RKO (cell line): Measurements from ENCODE around the gene PDZD4.

Experiments used
- DNase-seq: peaks from one replicate; pipeline ENCODE4 v3.0.0-alpha.2; 2016; ENCODE audit warnings: low spot score

PDZD4 gene

GRCh38 chrX:153770601-153771414 lies 59.5 kb downstream of the PDZD4 start:
- DNase-seq: no peak

GRCh38 chrX:153769865-153770600 lies 60.3 kb downstream of the PDZD4 start:
- no peak for DNase-seq

GRCh38 chrX:153769158-153769864 lies 61.0 kb downstream of the PDZD4 start:
- DNase-seq: no peak

- no peak for DNase-seq
Measured at GRCh38 chrX:153768311-153769157, 61.8 kb downstream of the PDZD4 start.

GRCh38 chrX:153767674-153768055 lies 62.7 kb downstream of the PDZD4 start:
- DNase-seq: no peak

- DNase-seq: no peak
Measured at GRCh38 chrX:153766871-153767673, 63.3 kb downstream of the PDZD4 start.

- DNase-seq: peak; percentile 80
Measured at GRCh38 chrX:153766098-153766817, 64.1 kb downstream of the PDZD4 start.

GRCh38 chrX:153765138-153766079 lies 64.9 kb downstream of the PDZD4 start:
- DNase-seq: peak; percentile 45

GRCh38 chrX:153764786-153765137 lies 65.6 kb downstream of the PDZD4 start:
- DNase-seq: no peak

GRCh38 chrX:153763989-153764755 lies 66.2 kb downstream of the PDZD4 start, which contains the start of gene PLXNB3:
Gene PLXNB3, plus strand, starts transcription at chrX:153764249. Its CDS starts 1,287 bp downstream, at chrX:153765536.
- DNase-seq: peak; percentile 79

- DNase-seq: no peak
Measured at GRCh38 chrX:153763298-153763932, 66.9 kb downstream of the PDZD4 start.

- DNase-seq: no peak
Measured at GRCh38 chrX:153762626-153763173, 67.6 kb downstream of the PDZD4 start.

- no peak for DNase-seq
Measured at GRCh38 chrX:153761863-153762262, 68.5 kb downstream of the PDZD4 start.

- no peak for DNase-seq
Measured at GRCh38 chrX:153755136-153755535, 75.2 kb downstream of the PDZD4 start.
